ENCODE data around the gene RNF144B.
A peak's percentile ranks its signal among the peaks of the same experiment; 100 is the strongest.

DNA sequence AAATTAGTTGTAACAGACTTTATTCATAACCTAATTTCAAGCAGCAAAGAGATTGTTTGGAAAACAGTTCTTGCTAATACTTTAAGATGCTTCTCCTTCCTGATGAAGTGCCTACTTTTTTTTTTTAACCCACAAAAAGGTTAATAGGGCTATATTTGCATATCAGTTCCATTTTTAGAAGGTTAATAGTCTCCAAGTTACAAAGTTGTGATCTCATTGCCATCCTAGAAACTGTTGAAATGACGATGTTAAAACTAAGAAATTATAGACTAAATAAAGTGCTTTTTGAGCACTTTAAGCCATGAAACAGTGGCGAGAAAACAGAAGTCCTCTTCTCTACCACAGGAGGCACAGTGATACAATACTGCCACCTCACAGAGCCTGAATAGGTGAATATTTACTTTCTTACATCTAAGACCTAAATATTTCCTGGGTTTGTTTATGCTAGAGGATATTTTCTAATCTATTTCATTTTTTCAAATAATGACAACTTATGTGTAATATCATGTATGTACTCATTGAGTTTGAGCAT is 5.3 kb downstream of the RNF144B start:
- TF ChIP-seq, protein P1, sequence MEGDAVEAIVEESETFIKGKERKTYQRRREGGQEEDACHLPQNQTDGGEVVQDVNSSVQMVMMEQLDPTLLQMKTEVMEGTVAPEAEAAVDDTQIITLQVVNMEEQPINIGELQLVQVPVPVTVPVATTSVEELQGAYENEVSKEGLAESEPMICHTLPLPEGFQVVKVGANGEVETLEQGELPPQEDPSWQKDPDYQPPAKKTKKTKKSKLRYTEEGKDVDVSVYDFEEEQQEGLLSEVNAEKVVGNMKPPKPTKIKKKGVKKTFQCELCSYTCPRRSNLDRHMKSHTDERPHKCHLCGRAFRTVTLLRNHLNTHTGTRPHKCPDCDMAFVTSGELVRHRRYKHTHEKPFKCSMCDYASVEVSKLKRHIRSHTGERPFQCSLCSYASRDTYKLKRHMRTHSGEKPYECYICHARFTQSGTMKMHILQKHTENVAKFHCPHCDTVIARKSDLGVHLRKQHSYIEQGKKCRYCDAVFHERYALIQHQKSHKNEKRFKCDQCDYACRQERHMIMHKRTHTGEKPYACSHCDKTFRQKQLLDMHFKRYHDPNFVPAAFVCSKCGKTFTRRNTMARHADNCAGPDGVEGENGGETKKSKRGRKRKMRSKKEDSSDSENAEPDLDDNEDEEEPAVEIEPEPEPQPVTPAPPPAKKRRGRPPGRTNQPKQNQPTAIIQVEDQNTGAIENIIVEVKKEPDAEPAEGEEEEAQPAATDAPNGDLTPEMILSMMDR (conservative IDR thresholded peaks at IDR 0.05; ENCODE audit: low read depth in 2 of 2), result peak in 1 of 2 experiments; percentile 31; a peak in 1 of 4 replicates
- TF ChIP-seq POLR2AphosphoS5 (IDR thresholded peaks at IDR 0.05; ENCODE audit: low read depth) (no peak), CREB1 (CRISPR knock-in tag; IDR thresholded peaks at IDR 0.05; ENCODE audit: low read depth) (no peak), ZNF114 (CRISPR knock-in tag; IDR thresholded peaks at IDR 0.05) (no peak), EZH2phosphoT487 (IDR thresholded peaks at IDR 0.05; ENCODE audit: unreplicated experiment) (no peak), EZH2 (IDR thresholded peaks at IDR 0.05; ENCODE audit: low read depth, unreplicated experiment) (no peak), NANOG (IDR thresholded peaks at IDR 0.05; ENCODE audit: borderline replicate concordance) (no peak), ZNF331 (CRISPR knock-in tag; IDR thresholded peaks at IDR 0.05; ENCODE audit: low read depth) (no peak)
- TF ChIP-seq, protein P2, sequence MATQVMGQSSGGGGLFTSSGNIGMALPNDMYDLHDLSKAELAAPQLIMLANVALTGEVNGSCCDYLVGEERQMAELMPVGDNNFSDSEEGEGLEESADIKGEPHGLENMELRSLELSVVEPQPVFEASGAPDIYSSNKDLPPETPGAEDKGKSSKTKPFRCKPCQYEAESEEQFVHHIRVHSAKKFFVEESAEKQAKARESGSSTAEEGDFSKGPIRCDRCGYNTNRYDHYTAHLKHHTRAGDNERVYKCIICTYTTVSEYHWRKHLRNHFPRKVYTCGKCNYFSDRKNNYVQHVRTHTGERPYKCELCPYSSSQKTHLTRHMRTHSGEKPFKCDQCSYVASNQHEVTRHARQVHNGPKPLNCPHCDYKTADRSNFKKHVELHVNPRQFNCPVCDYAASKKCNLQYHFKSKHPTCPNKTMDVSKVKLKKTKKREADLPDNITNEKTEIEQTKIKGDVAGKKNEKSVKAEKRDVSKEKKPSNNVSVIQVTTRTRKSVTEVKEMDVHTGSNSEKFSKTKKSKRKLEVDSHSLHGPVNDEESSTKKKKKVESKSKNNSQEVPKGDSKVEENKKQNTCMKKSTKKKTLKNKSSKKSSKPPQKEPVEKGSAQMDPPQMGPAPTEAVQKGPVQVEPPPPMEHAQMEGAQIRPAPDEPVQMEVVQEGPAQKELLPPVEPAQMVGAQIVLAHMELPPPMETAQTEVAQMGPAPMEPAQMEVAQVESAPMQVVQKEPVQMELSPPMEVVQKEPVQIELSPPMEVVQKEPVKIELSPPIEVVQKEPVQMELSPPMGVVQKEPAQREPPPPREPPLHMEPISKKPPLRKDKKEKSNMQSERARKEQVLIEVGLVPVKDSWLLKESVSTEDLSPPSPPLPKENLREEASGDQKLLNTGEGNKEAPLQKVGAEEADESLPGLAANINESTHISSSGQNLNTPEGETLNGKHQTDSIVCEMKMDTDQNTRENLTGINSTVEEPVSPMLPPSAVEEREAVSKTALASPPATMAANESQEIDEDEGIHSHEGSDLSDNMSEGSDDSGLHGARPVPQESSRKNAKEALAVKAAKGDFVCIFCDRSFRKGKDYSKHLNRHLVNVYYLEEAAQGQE (IDR thresholded peaks at IDR 0.05; ENCODE audit: unreplicated experiment), result no peak
- TF ChIP-seq, protein P3, sequence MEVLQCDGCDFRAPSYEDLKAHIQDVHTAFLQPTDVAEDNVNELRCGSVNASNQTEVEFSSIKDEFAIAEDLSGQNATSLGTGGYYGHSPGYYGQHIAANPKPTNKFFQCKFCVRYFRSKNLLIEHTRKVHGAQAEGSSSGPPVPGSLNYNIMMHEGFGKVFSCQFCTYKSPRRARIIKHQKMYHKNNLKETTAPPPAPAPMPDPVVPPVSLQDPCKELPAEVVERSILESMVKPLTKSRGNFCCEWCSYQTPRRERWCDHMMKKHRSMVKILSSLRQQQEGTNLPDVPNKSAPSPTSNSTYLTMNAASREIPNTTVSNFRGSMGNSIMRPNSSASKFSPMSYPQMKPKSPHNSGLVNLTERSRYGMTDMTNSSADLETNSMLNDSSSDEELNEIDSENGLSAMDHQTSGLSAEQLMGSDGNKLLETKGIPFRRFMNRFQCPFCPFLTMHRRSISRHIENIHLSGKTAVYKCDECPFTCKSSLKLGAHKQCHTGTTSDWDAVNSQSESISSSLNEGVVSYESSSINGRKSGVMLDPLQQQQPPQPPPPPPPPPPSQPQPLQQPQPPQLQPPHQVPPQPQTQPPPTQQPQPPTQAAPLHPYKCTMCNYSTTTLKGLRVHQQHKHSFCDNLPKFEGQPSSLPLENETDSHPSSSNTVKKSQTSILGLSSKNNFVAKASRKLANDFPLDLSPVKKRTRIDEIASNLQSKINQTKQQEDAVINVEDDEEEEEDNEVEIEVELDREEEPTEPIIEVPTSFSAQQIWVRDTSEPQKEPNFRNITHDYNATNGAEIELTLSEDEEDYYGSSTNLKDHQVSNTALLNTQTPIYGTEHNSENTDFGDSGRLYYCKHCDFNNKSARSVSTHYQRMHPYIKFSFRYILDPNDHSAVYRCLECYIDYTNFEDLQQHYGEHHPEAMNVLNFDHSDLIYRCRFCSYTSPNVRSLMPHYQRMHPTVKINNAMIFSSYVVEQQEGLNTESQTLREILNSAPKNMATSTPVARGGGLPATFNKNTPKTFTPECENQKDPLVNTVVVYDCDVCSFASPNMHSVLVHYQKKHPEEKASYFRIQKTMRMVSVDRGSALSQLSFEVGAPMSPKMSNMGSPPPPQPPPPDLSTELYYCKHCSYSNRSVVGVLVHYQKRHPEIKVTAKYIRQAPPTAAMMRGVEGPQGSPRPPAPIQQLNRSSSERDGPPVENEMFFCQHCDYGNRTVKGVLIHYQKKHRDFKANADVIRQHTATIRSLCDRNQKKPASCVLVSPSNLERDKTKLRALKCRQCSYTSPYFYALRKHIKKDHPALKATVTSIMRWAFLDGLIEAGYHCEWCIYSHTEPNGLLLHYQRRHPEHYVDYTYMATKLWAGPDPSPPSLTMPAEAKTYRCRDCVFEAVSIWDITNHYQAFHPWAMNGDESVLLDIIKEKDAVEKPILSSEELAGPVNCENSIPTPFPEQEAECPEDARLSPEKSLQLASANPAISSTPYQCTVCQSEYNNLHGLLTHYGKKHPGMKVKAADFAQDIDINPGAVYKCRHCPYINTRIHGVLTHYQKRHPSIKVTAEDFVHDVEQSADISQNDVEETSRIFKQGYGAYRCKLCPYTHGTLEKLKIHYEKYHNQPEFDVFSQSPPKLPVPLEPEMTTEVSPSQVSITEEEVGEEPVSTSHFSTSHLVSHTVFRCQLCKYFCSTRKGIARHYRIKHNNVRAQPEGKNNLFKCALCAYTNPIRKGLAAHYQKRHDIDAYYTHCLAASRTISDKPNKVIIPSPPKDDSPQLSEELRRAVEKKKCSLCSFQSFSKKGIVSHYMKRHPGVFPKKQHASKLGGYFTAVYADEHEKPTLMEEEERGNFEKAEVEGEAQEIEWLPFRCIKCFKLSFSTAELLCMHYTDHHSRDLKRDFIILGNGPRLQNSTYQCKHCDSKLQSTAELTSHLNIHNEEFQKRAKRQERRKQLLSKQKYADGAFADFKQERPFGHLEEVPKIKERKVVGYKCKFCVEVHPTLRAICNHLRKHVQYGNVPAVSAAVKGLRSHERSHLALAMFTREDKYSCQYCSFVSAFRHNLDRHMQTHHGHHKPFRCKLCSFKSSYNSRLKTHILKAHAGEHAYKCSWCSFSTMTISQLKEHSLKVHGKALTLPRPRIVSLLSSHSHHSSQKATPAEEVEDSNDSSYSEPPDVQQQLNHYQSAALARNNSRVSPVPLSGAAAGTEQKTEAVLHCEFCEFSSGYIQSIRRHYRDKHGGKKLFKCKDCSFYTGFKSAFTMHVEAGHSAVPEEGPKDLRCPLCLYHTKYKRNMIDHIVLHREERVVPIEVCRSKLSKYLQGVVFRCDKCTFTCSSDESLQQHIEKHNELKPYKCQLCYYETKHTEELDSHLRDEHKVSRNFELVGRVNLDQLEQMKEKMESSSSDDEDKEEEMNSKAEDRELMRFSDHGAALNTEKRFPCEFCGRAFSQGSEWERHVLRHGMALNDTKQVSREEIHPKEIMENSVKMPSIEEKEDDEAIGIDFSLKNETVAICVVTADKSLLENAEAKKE (CRISPR knock-in tag; IDR thresholded peaks at IDR 0.05), result no peak
